Right lobe of liver (tissue), 4 donors: ENCODE data around the gene GATAD1.
"Not testable (repeated sequence)": the region's sequence is repeated elsewhere in the genome, so short reads cannot be mapped to it uniquely, and the experiment has no call there.

Experiments used
- POLR2A ChIP-seq: fragments of 450-650 bp; IDR thresholded peaks from one replicate; pipeline ENCODE4 v1.6.1; 2017; ENCODE audit warnings: antibody characterized with exemption, mild to moderate bottlenecking
- TF ChIP-seq, protein P1 (sequence below), 4 donors: fragments of 200-600 bp in 3 of 4; fragments of 450-650 bp in 1 of 4; IDR thresholded peaks; one replicate each; pipeline versions ENCODE4 v1.5.1 to v1.8.0; 2016 to 2022; ENCODE audit warnings: antibody characterized with exemption in 4 of 4, mild to moderate bottlenecking in 2 of 4
- donor health status: DM: no; HTN: no; CAD: no.
- donor health status: DM: no; HTN: no; CAD: no.
- donor health status: DM: no; HTN: yes; CAD: no.

DNA sequence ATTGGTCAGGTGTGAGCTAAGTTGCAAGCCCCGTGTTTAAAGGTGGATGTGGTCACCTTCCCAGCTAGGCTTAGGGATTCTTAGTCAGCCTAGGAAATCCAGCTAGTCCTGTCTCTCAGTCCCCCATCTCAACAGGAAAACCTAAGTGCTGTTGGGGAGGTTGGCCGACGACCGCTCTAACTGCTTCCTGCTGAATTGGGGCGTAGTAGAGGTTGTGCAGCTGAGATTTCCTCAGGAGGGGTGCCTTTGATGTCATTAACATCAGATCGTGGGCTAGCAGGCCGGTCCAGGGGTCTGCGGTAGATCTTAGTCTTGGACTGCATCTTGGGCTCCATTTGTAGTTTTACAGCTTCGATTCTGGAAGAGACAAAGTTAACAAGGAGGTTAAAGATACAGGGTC lies 21.3 kb downstream of the GATAD1 start:
- not testable (repeated sequence) for TF ChIP-seq POLR2A
- TF ChIP-seq, protein P1, sequence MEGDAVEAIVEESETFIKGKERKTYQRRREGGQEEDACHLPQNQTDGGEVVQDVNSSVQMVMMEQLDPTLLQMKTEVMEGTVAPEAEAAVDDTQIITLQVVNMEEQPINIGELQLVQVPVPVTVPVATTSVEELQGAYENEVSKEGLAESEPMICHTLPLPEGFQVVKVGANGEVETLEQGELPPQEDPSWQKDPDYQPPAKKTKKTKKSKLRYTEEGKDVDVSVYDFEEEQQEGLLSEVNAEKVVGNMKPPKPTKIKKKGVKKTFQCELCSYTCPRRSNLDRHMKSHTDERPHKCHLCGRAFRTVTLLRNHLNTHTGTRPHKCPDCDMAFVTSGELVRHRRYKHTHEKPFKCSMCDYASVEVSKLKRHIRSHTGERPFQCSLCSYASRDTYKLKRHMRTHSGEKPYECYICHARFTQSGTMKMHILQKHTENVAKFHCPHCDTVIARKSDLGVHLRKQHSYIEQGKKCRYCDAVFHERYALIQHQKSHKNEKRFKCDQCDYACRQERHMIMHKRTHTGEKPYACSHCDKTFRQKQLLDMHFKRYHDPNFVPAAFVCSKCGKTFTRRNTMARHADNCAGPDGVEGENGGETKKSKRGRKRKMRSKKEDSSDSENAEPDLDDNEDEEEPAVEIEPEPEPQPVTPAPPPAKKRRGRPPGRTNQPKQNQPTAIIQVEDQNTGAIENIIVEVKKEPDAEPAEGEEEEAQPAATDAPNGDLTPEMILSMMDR (IDR thresholded peaks at IDR 0.05), result not testable (repeated sequence)
